ENCODE measurements around the gene PPP1R16B.
A peak's percentile ranks its signal among the peaks of the same experiment; 100 is the strongest.

PPP1R16B gene

DNA sequence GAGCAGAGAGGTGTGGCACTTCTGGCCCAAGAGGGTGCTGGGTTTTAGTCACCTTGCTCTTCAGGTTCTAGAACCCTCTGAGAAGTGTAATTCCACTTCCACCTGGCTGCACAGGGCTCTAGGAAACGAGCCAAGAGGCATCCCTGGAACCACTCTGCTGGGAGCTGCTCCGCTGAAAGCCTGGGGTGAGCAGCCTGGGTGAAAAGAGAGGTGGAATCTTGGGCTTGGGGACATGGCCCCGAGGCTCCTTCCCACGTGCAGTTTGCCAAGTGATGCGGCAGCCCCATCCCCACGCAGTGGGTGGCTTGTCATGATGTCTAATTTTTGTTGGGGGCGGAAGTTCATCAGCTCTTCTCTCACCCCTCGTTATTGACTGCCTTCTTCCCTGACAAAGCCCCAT is 32.8 kb downstream of the PPP1R16B start:
- H2AFZ ChIP-seq (ENCODE audit: low read length): no peak overlapping the region
- H2BK12ac ChIP-seq (ENCODE audit: low read length): no peak overlapping the region
- H3K4me2 ChIP-seq (ENCODE audit: insufficient read depth, low read length, poor library complexity, severe bottlenecking): no peak overlapping the region
- H3K9me3 ChIP-seq (replicated peaks in 1 of 2; ENCODE audit: control insufficient read depth in 2 of 2, insufficient read depth in 1 of 2, low read depth in 1 of 2, low read length in 2 of 2): no peaks in the 10 kb centered on the region
- H3K4me1 ChIP-seq (ENCODE audit: control insufficient read depth in 2 of 2, insufficient read depth in 1 of 2, low read depth in 1 of 2, low read length in 2 of 2): no peaks in the 10 kb centered on the region
- H3K4me3 ChIP-seq (ENCODE audit: low read length in 2 of 2): no peak overlapping the region
- H3K27ac ChIP-seq (replicated peaks; ENCODE audit: low read length): no peak overlapping the region
- no peak overlapping the region for H2BK15ac ChIP-seq (ENCODE audit: low read length)
- H3K27me3 ChIP-seq (ENCODE audit: control insufficient read depth in 3 of 3, insufficient read depth in 3 of 3, low read depth in 1 of 3, low read length in 3 of 3): no peaks in the 10 kb centered on the region
- H3K9ac ChIP-seq (ENCODE audit: low read depth, low read length, poor library complexity): no peak overlapping the region
- no peak for DNase-seq (ENCODE audit: low spot score)
- H3K4ac ChIP-seq (ENCODE audit: low read length): no peak overlapping the region
- H3K23ac ChIP-seq (ENCODE audit: low read depth, low read length, poor library complexity): no peak overlapping the region
- H3K79me1 ChIP-seq (ENCODE audit: low read depth, low read length): no peaks in the 10 kb centered on the region
- peaks cover 0 to 19% of the 10 kb centered on the region in 2 donors for H3K36me3 ChIP-seq (replicated peaks in 1 of 2; ENCODE audit: control insufficient read depth in 2 of 2, insufficient read depth in 2 of 2, low read length in 2 of 2)
- H2BK5ac ChIP-seq (ENCODE audit: low read length): no peak overlapping the region
- H3K14ac ChIP-seq (ENCODE audit: low read length): no peak overlapping the region
- WGBS, 2 donors (ENCODE audit: extremely low coverage in 2 of 2, insufficient read length in 2 of 2, insufficient replicate concordance in 1 of 2): no CpG with 5 or more reads among the region's 8 CpGs
- no peak overlapping the region for H4K91ac ChIP-seq (ENCODE audit: low read depth, low read length, poor library complexity)
- no peak overlapping the region for H2BK120ac ChIP-seq (ENCODE audit: low read depth, low read length)
- H2AK5ac ChIP-seq (ENCODE audit: low read depth, low read length): no peak overlapping the region
- H4K8ac ChIP-seq (ENCODE audit: low read depth, low read length): no peak overlapping the region
- H3K18ac ChIP-seq (ENCODE audit: low read length): peak overlapping the region; percentile 32

DNA sequence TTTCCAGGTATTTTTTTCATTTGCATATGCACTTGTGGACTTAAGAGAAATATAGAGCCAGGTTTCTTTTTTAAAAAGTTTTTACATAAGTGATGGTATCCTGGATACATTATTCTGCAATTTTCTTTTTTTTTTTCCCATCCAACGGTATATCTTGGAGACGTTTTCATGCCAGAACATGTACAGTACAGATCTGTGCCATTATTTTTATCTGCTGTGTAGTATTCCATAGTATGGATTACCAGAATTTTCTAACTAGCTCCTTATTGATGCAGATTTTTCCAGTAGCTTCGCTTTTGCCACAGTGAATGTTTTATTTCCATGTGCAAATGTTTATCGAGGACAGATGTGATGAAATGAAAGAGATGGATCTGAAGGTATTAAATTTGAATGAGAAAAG is 34.1 kb downstream of the PPP1R16B start:
- H4K91ac ChIP-seq (ENCODE audit: low read depth, low read length, poor library complexity): no peak overlapping the region
- H4K8ac ChIP-seq (ENCODE audit: low read depth, low read length): no peak overlapping the region
- no peak overlapping the region for H3K4me2 ChIP-seq (ENCODE audit: insufficient read depth, low read length, poor library complexity, severe bottlenecking)
- no peak overlapping the region for H2BK5ac ChIP-seq (ENCODE audit: low read length)
- no peak overlapping the region for H2AFZ ChIP-seq (ENCODE audit: low read length)
- no peak for DNase-seq (ENCODE audit: low spot score)
- no peak overlapping the region for H3K4ac ChIP-seq (ENCODE audit: low read length)
- no peak overlapping the region for H3K18ac ChIP-seq (ENCODE audit: low read length)
- no peaks in the 10 kb centered on the region for H3K79me1 ChIP-seq (ENCODE audit: low read depth, low read length)
- no peak overlapping the region for H3K14ac ChIP-seq (ENCODE audit: low read length)
- H2BK120ac ChIP-seq (ENCODE audit: low read depth, low read length): no peak overlapping the region
- peak overlapping the region; percentile 37 for H3K23ac ChIP-seq (ENCODE audit: low read depth, low read length, poor library complexity)
- H3K4me1 ChIP-seq (ENCODE audit: control insufficient read depth in 2 of 2, insufficient read depth in 1 of 2, low read depth in 1 of 2, low read length in 2 of 2): no peaks in the 10 kb centered on the region
- no peak overlapping the region for H2AK5ac ChIP-seq (ENCODE audit: low read depth, low read length)
- H3K27ac ChIP-seq (replicated peaks; ENCODE audit: low read length): no peak overlapping the region
- no peaks in the 10 kb centered on the region for H3K9me3 ChIP-seq (replicated peaks in 1 of 2; ENCODE audit: control insufficient read depth in 2 of 2, insufficient read depth in 1 of 2, low read depth in 1 of 2, low read length in 2 of 2)
- peaks cover 0 to 19% of the 10 kb centered on the region in 2 donors for H3K36me3 ChIP-seq (replicated peaks in 1 of 2; ENCODE audit: control insufficient read depth in 2 of 2, insufficient read depth in 2 of 2, low read length in 2 of 2)
- H3K27me3 ChIP-seq (ENCODE audit: control insufficient read depth in 3 of 3, insufficient read depth in 3 of 3, low read depth in 1 of 3, low read length in 3 of 3): no peaks in the 10 kb centered on the region
- peak overlapping the region; percentile 61 for H3K9ac ChIP-seq (ENCODE audit: low read depth, low read length, poor library complexity)
- WGBS, 2 donors (ENCODE audit: extremely low coverage in 2 of 2, insufficient read length in 2 of 2, insufficient replicate concordance in 1 of 2): no CpG with 5 or more reads among the region's 4 CpGs
- no peak overlapping the region for H2BK12ac ChIP-seq (ENCODE audit: low read length)
- no peak overlapping the region for H3K4me3 ChIP-seq (ENCODE audit: low read length in 2 of 2)
- H2BK15ac ChIP-seq (ENCODE audit: low read length): no peak overlapping the region

DNA sequence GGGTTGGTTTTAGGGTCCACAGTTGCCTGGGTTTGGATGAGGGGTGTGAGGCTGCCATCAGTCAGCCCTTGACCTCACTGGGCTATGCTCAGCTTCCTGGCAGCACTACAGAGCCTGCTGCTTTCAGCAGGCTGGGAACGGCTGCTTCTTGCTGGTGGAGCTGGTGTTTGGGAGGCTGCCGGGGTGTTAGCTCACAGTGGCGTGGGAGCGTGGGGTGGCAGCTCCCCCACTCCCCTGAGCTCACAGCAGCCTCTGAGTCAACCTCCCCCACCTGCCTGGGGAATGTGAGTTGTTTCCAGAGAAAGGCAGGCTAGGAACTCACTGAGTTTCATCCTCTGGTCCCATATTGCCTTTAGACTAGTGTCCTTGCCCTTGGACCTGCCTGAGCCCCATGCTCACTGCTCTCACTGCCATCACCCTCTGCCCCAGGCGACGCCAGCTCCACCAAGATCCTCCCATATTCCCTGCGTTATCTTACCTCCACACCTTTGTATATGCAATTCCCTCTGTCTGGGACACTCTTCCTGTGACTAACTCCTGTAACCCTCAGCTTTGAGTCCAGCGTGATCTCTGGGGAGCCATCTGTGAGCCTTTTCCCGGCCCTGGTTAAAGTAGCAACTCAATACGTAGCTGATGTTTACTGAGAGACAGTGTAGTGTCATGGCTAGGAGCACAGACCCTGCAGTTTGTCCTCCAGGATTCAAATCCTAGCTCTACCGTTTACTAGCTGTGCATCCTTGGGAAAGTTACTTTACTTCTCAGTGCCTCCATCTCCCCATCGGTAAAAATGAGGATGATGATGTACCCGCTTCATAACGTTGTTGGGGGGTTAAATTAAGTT is 34.8 kb downstream of the PPP1R16B start:
- Histone ChIP-seq H3K79me1 (ENCODE audit: low read depth, low read length) (no peaks in the 10 kb centered on the region), H3K23ac (ENCODE audit: low read depth, low read length, poor library complexity) (peak overlapping the region; percentile 37), H3K36me3 (replicated peaks in 1 of 2; ENCODE audit: control insufficient read depth in 2 of 2, insufficient read depth in 2 of 2, low read length in 2 of 2) (peaks cover 0 to 19% of the 10 kb centered on the region in 2 donors), H2AK5ac (ENCODE audit: low read depth, low read length) (peak overlapping the region; percentile 27), H2BK15ac (ENCODE audit: low read length) (no peak overlapping the region), H3K4me1 (ENCODE audit: control insufficient read depth in 2 of 2, insufficient read depth in 1 of 2, low read depth in 1 of 2, low read length in 2 of 2) (no peaks in the 10 kb centered on the region), H3K9me3 (replicated peaks in 1 of 2; ENCODE audit: control insufficient read depth in 2 of 2, insufficient read depth in 1 of 2, low read depth in 1 of 2, low read length in 2 of 2) (no peaks in the 10 kb centered on the region), H3K4me3 (ENCODE audit: low read length in 2 of 2) (no peak overlapping the region), H3K14ac (ENCODE audit: low read length) (no peak overlapping the region), H2BK12ac (ENCODE audit: low read length) (peak overlapping the region; percentile 28), H4K8ac (ENCODE audit: low read depth, low read length) (no peak overlapping the region), H2BK5ac (ENCODE audit: low read length) (no peak overlapping the region), H2AFZ (ENCODE audit: low read length) (no peak overlapping the region), H3K27me3 (ENCODE audit: control insufficient read depth in 3 of 3, insufficient read depth in 3 of 3, low read depth in 1 of 3, low read length in 3 of 3) (no peaks in the 10 kb centered on the region), H3K9ac (ENCODE audit: low read depth, low read length, poor library complexity) (peak overlapping the region; percentile 61), H3K4ac (ENCODE audit: low read length) (no peak overlapping the region), H3K4me2 (ENCODE audit: insufficient read depth, low read length, poor library complexity, severe bottlenecking) (no peak overlapping the region), H3K27ac (replicated peaks; ENCODE audit: low read length) (no peak overlapping the region), H3K18ac (ENCODE audit: low read length) (no peak overlapping the region), H4K91ac (ENCODE audit: low read depth, low read length, poor library complexity) (no peak overlapping the region), H2BK120ac (ENCODE audit: low read depth, low read length) (no peak overlapping the region)
- DNase-seq (ENCODE audit: low spot score): no peak
- WGBS, 2 donors (ENCODE audit: extremely low coverage in 2 of 2, insufficient read length in 2 of 2, insufficient replicate concordance in 1 of 2): no CpG with 5 or more reads among the region's 14 CpGs

DNA sequence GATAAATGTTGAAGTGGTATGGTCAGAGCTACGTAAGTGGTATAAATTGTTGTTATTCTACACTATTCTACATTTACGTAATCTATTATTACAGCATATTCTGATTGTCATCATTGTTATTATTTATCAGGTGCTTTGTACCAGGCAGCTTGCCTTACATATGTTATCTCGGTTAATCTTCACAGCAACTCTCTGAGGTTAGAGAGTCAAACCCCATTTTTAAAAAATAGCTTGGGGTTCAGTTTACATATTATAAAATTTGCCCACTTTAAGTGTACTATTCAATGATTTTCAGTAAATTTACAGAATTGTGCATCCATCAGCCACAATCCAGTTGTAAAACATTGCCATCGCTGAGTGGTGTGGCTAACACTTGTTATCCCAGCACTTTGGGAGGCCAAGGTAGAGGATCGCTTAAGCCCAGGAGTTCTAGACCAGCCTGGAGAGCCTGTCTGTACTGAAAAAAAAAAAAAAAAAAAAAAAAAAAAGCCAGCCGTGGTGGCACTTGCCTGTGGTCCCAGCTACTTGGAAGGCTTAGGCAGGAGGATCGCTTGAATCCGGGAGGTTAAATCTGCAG is 35.5 kb downstream of the PPP1R16B start:
- Histone ChIP-seq H3K4ac (ENCODE audit: low read length) (no peak overlapping the region), H3K36me3 (replicated peaks in 1 of 2; ENCODE audit: control insufficient read depth in 2 of 2, insufficient read depth in 2 of 2, low read length in 2 of 2) (peaks cover 0 to 19% of the 10 kb centered on the region in 2 donors), H3K4me1 (ENCODE audit: control insufficient read depth in 2 of 2, insufficient read depth in 1 of 2, low read depth in 1 of 2, low read length in 2 of 2) (no peaks in the 10 kb centered on the region), H3K23ac (ENCODE audit: low read depth, low read length, poor library complexity) (no peak overlapping the region), H3K79me1 (ENCODE audit: low read depth, low read length) (no peaks in the 10 kb centered on the region), H3K14ac (ENCODE audit: low read length) (no peak overlapping the region), H3K9ac (ENCODE audit: low read depth, low read length, poor library complexity) (no peak overlapping the region), H4K8ac (ENCODE audit: low read depth, low read length) (no peak overlapping the region), H2BK5ac (ENCODE audit: low read length) (no peak overlapping the region), H3K27me3 (ENCODE audit: control insufficient read depth in 3 of 3, insufficient read depth in 3 of 3, low read depth in 1 of 3, low read length in 3 of 3) (no peaks in the 10 kb centered on the region), H3K27ac (replicated peaks; ENCODE audit: low read length) (no peak overlapping the region), H2BK120ac (ENCODE audit: low read depth, low read length) (no peak overlapping the region), H3K4me2 (ENCODE audit: insufficient read depth, low read length, poor library complexity, severe bottlenecking) (no peak overlapping the region), H2BK12ac (ENCODE audit: low read length) (no peak overlapping the region), H2BK15ac (ENCODE audit: low read length) (no peak overlapping the region), H3K18ac (ENCODE audit: low read length) (no peak overlapping the region), H3K9me3 (replicated peaks in 1 of 2; ENCODE audit: control insufficient read depth in 2 of 2, insufficient read depth in 1 of 2, low read depth in 1 of 2, low read length in 2 of 2) (no peaks in the 10 kb centered on the region), H4K91ac (ENCODE audit: low read depth, low read length, poor library complexity) (no peak overlapping the region), H2AK5ac (ENCODE audit: low read depth, low read length) (no peak overlapping the region), H3K4me3 (ENCODE audit: low read length in 2 of 2) (no peak overlapping the region), H2AFZ (ENCODE audit: low read length) (no peak overlapping the region)
- DNase-seq (ENCODE audit: low spot score): no peak
- no CpG with 5 or more reads among the region's 8 CpGs for WGBS, 2 donors (ENCODE audit: extremely low coverage in 2 of 2, insufficient read length in 2 of 2, insufficient replicate concordance in 1 of 2)

Measured in neuronal stem cell (in vitro differentiated cells).